Common myeloid progenitor, CD34-positive (primary cell): Measurements from ENCODE around the gene CCDC83.
"Not testable (repeated sequence)": the region's sequence is repeated elsewhere in the genome, so short reads cannot be mapped to it uniquely, and the experiment has no call there.

Experiments
- CTCF ChIA-PET: fragments of 350-600 bp; sonication (Branson Sonifier 250); formaldehyde crosslinking; loops from one replicate; lab custom pipeline; 2021; ENCODE audit warnings: antibody characterized with exemption; lab: Charles Lee
- POLR2A ChIA-PET: fragments of 350-600 bp; sonication (Branson Sonifier 250); formaldehyde crosslinking; loops from one replicate; lab custom pipeline; 2021; ENCODE audit warnings: antibody characterized with exemption; lab: Charles Lee
- DNase-seq, 3 donors: peaks; one replicate each; pipeline versions ENCODE4 v3.0.0 to v3.0.0-alpha.2; 2013
- H3K27ac ChIP-seq, 2 experiments: 1 replicate in 1 of 2; 2 replicates in 1 of 2; pipeline ENCODE4 v1.7.0; 2013; ENCODE audit warnings: inconsistent platforms in 2 of 2, low read length in 2 of 2, mild to moderate bottlenecking in 2 of 2, low read depth in 1 of 2, moderate library complexity in 1 of 2; ENCODE audit not compliant: severe bottlenecking in 2 of 2, insufficient read depth in 1 of 2, poor library complexity in 1 of 2
- H3K27me3 ChIP-seq, 5 experiments: replicated peaks in 2 of 5; 1 replicate in 3 of 5; 2 replicates in 2 of 5; pipeline versions ENCODE4 v1.6.1 to v1.7.0; 2013; ENCODE audit warnings: low read length in 4 of 5, mild to moderate bottlenecking in 2 of 5, moderate library complexity in 2 of 5, inconsistent platforms in 1 of 5; ENCODE audit not compliant: insufficient read depth in 5 of 5, control insufficient read depth in 4 of 5
- H3K36me3 ChIP-seq, 4 experiments: 1 replicate in 2 of 4; 2 replicates in 2 of 4; pipeline versions ENCODE4 v1.6.1 to v1.7.0; 2013; ENCODE audit warnings: low read length in 3 of 4, control low read depth in 1 of 4, mild to moderate bottlenecking in 1 of 4; ENCODE audit not compliant: control insufficient read depth in 4 of 4, insufficient read depth in 4 of 4
- H3K4me1 ChIP-seq, 4 experiments: 1 replicate in 3 of 4; 2 replicates in 1 of 4; pipeline versions ENCODE4 v1.6.1 to v1.7.1; 2013; ENCODE audit warnings: low read length in 3 of 4, mild to moderate bottlenecking in 3 of 4, control low read depth in 1 of 4, inconsistent platforms in 1 of 4, moderate library complexity in 1 of 4; ENCODE audit not compliant: control insufficient read depth in 4 of 4, insufficient read depth in 4 of 4; ENCODE audit errors: control extremely low read depth in 1 of 4
- H3K4me3 ChIP-seq, 7 experiments: 1 replicate in 4 of 7; 2 replicates in 3 of 7; pipeline versions ENCODE4 v1.5.1 to v1.7.0; 2013; ENCODE audit warnings: mild to moderate bottlenecking in 7 of 7, low read length in 6 of 7, moderate library complexity in 6 of 7, inconsistent platforms in 2 of 7, low read depth in 2 of 7, control low read depth in 1 of 7; ENCODE audit not compliant: insufficient read depth in 4 of 7, control insufficient read depth in 1 of 7; ENCODE audit errors: extremely low read depth in 1 of 7
- H3K9me3 ChIP-seq, 5 experiments: 1 replicate in 4 of 5; 2 replicates in 1 of 5; pipeline versions ENCODE4 v1.6.1 to v1.7.1; 2013; ENCODE audit warnings: low read length in 4 of 5, mild to moderate bottlenecking in 2 of 5, inconsistent platforms in 1 of 5, low read depth in 1 of 5, moderate library complexity in 1 of 5; ENCODE audit not compliant: control insufficient read depth in 4 of 5, insufficient read depth in 2 of 5; ENCODE audit errors: control extremely low read depth in 1 of 5
- WGBS: methylation state at CpG from one replicate; pipeline ENCODE4 v1.1.5; 2013; ENCODE audit not compliant: insufficient coverage; 5-methylcytosine and 5-hydroxymethylcytosine counted together

CCDC83 gene

GRCh38 chr11:85829172-85829571 lies 26.0 kb upstream of the CCDC83 start:
- H3K4me3 ChIP-seq, result no peak overlapping the region
- CTCF ChIA-PET, result no interaction called here
- H3K27ac ChIP-seq, result no peak overlapping the region
- H3K4me1 ChIP-seq, result peaks cover 0 to 13% (median 6%) of the 10 kb centered on the region in 4 experiments
- H3K9me3 ChIP-seq, result no peaks in the 10 kb centered on the region
- H3K36me3 ChIP-seq, result no peaks in the 10 kb centered on the region
- DNase-seq, result no peak
- H3K27me3 ChIP-seq, result no peaks in the 10 kb centered on the region
- POLR2A ChIA-PET, result no interaction called here
- no CpG with 5 or more reads among the region's 2 CpGs for WGBS

DNA sequence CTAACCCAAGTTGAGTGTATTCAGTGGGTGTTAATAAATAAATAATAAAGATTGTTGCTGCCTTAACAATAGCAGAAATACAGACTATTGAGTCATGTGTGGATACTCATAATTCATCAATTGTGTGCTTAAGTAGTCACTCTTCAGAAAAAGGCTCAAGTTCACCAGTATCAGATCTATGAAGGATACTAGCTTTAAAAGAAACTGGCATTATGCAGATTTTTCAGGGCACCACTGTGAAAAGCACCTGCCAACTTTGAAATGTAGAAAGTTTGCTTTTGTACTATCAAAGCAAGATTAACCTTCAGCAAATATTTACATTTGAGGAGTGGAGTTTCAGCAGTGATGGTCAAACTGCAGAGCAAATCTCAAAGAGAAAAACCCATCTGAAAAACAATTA lies 24.1 kb upstream of the CCDC83 start:
- no peaks in the 10 kb centered on the region for H3K27me3 ChIP-seq
- ChIA-PET POLR2A (no interaction called here), CTCF (interaction anchor here (0.8 kb wide), 1 partner anchor 10 kb away, joined by 3 read pairs; no protein-coding TSS in a partner anchor)
- H3K27ac ChIP-seq, result no peak overlapping the region
- peaks cover 0 to 14% (median 0%) of the 10 kb centered on the region in 5 experiments for H3K9me3 ChIP-seq
- H3K36me3 ChIP-seq, result peaks cover 0 to 4% (median 0%) of the 10 kb centered on the region in 4 experiments
- no peak for DNase-seq
- peaks cover 0 to 11% (median 4%) of the 10 kb centered on the region in 4 experiments for H3K4me1 ChIP-seq
- H3K4me3 ChIP-seq, result no peak overlapping the region

GRCh38 chr11:85835263-85835662 lies 19.9 kb upstream of the CCDC83 start:
- Histone ChIP-seq H3K27ac (no peak overlapping the region), H3K4me3 (no peak overlapping the region), H3K9me3 (peaks cover 0 to 17% (median 0%) of the 10 kb centered on the region in 5 experiments), H3K36me3 (peaks cover 0 to 4% (median 0%) of the 10 kb centered on the region in 4 experiments), H3K27me3 (no peaks in the 10 kb centered on the region), H3K4me1 (no peaks in the 10 kb centered on the region)
- POLR2A ChIA-PET, result no interaction called here
- CTCF ChIA-PET, result no interaction called here
- WGBS, result no CpG with 5 or more reads among the region's 1 CpG
- no peak for DNase-seq

- H3K4me3 ChIP-seq, result no peak overlapping the region
- ChIA-PET CTCF (no interaction called here), POLR2A (no interaction called here)
- H3K9me3 ChIP-seq, result peaks cover 0 to 17% (median 0%) of the 10 kb centered on the region in 5 experiments
- no peaks in the 10 kb centered on the region for H3K27me3 ChIP-seq
- peaks cover 0 to 4% (median 0%) of the 10 kb centered on the region in 4 experiments for H3K36me3 ChIP-seq
- 100% methylated on average over 2 of the region's 3 CpGs for WGBS
- H3K4me1 ChIP-seq, result no peaks in the 10 kb centered on the region
- DNase-seq, result no peak
- H3K27ac ChIP-seq, result no peak overlapping the region
Measured at GRCh38 chr11:85835729-85836128, 19.5 kb upstream of the CCDC83 start.

DNA sequence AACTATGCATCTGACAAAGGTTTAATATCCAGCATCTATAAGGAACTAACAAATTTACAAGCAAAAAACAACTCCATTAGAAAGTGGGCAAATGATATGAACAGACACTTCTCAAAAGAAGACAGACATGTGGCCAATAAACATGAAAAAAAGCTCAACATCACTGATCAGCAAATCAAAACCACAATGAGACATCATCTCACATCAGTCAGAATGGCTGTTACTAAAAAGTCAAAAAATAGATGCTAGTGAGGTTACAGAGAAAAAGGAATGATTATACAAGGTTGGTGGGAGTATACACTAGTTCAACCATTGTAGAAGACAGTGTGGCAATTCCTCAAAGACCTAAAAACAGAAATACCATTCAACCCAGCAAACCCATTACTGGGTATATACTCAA lies 14.3 kb upstream of the CCDC83 start:
- H3K9me3 ChIP-seq, H3K4me3 ChIP-seq, DNase-seq, H3K36me3 ChIP-seq, H3K27ac ChIP-seq, H3K27me3 ChIP-seq, POLR2A ChIA-PET, H3K4me1 ChIP-seq: not testable (repeated sequence)
- CTCF ChIA-PET, result interaction anchor here (0.9 to 1.3 kb wide), 2 partner anchors 10 to 30 kb away, joined by 3 to 4 read pairs; partner anchors contain the start of gene SYTL2

GRCh38 chr11:85843929-85844328 lies 11.3 kb upstream of the CCDC83 start:
- CTCF ChIA-PET, result no interaction called here

DNA sequence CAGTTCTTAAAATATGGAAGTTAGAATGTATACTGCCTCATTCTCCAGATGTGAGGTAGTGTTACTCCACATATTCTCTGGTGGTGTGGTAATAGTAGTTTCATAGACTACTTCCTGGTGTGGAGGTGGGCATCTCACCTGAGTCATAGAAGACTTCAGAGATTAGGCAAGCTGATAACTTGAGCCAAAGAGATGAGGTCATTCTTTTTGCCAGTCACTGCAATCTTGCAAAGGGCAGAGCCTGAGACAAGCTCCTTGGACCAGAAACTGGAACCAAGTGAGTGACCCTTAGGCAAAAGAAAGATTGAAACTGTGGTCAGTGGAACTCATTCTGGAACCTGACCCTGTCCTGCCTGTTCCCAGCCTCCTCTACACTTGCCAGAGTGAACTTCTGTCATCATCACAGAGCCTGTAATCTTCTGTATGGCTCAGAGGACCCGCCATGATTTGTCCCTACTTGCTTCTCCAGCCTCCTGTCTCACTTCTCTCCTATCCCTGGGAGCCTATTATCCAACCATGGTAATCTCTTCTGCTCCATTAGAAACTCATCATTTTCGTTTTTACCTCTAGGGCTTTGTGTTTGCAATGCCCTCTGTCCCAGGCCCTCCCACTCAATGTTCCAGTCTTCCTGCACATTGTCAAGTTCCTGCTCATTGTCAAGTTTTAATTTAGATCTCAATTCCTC lies 10.6 kb upstream of the CCDC83 start:
- Histone ChIP-seq H3K36me3 (no peaks in the 10 kb centered on the region), H3K4me3 (no peak overlapping the region), H3K27me3 (no peaks in the 10 kb centered on the region), H3K27ac (no peak overlapping the region), H3K9me3 (peaks cover 0 to 2% (median 0%) of the 10 kb centered on the region in 5 experiments), H3K4me1 (no peaks in the 10 kb centered on the region)
- DNase-seq, result no peak
- WGBS, result 94% methylated on average over 1 of the region's 2 CpGs
- ChIA-PET POLR2A (no interaction called here), CTCF (interaction anchor here (1.0 kb wide), 1 partner anchor 10 kb away, joined by 3 read pairs; the partner anchor contains the start of gene CCDC83)

More at GRCh38 chr11:85843929-85844328, 11.3 kb upstream of the CCDC83 start:
- Histone ChIP-seq H3K36me3 (no peaks in the 10 kb centered on the region), H3K27me3 (no peaks in the 10 kb centered on the region), H3K9me3 (peaks cover 0 to 2% (median 0%) of the 10 kb centered on the region in 5 experiments), H3K27ac (no peak overlapping the region), H3K4me3 (no peak overlapping the region), H3K4me1 (no peaks in the 10 kb centered on the region)
- POLR2A ChIA-PET, result no interaction called here
- no peak for DNase-seq
- 100% methylated on average over 1 of the region's 3 CpGs for WGBS
